GM12892 (cell line): Measurements from ENCODE around the gene RNU11.

Experiments used
- POLR2A ChIP-seq: IDR thresholded peaks from 2 replicates; pipeline ENCODE4 v1.6.1; 2011; ENCODE audit warnings: low read depth, low read length, control low read depth
- POLR2AphosphoS5 ChIP-seq: IDR thresholded peaks from 2 replicates; pipeline ENCODE4 v1.6.1; 2011; ENCODE audit warnings: low read depth, low read length, control low read depth

- no peak for TF ChIP-seq POLR2A
- no peak for TF ChIP-seq POLR2AphosphoS5
Measured at GRCh38 chr1:28680151-28680550, 31.8 kb downstream of the RNU11 start.
